IPS DF 19.7 (cell line): ENCODE measurements around the gene RET.

Source experiments
- DNase-seq: peaks from one replicate; pipeline ENCODE4 v3.0.0-alpha.2; 2013; ENCODE audit warnings: low read depth, low spot score

Gene RET

DNA sequence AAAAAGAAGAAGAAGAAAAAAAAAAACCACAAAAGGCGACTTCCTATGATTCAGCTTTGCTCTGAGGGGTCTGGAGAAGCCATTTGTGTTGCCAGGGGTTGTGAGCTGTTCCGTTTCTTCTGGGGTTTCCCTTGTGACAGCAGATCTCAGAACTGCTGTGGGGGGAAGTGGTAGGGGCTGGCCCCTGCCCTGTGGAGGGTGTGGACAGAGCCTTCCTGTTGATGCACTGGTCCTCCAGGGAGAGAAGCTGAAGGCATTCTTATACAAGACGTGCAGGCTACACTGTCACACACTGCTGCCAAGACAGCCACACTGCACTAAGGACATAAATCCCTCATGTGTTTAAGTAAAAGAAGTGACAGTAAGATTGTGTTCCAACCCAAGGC is 44.1 kb downstream of the RET start:
- DNase-seq: no peak

DNA sequence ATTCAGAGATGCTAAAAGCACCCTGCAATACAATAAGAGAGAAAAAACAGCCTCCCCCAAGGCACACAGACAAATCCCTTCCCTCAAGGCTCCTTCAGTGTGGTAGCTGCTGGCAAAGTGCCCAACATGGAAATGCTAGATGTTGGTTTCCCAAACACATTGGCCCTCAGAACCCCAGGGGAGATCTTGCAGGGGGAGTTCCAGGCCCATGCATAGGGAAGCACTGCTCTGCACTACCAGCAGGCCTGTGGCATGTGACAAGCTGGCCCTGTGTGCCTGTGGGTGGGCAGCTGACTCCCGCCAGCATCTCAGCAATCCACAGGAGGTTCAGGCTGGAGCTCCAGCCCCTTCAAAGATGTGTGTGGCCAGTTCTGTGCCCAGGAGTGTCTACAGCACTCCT is 44.6 kb downstream of the RET start:
- DNase-seq: no peak

DNA sequence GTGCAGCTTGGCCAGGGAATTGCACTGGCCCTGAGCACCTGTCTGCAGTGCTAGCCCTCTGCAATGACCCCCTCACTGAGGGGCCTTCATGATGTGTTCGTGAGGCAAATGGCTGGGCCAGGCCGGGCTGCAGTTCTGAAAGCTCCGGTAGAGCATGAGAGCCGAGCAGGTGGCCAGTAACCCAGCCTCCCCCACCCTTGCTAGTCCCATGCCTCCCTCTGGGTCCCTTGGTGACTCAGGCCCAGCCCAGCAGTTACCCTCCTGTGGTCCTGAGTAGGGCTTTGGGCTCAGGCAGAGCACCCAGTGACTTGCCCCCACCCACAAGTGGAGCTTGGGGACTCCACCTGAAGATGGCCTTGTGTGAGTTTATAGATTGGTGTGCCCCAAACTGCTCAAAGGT is 45.2 kb downstream of the RET start:
- no peak for DNase-seq

DNA sequence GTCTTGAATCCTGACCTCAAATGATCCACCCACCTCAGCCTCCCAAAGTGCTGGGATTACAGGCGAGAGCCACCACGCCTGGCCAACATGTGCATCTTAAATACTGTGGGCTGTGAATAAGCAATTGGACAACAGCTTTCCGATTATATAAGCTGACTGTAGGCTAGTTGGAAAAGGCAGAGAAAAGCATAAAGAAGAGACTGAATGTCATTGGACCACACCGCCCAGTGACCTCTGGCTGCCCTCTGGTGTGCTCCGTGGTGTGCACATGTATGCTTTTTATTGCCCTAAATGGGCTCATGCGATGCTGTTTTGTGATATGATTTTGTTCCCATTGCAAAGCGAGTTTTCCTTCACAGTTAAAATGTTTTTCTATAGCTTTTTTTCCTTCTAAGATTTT is 46.0 kb downstream of the RET start:
- no peak for DNase-seq

DNA sequence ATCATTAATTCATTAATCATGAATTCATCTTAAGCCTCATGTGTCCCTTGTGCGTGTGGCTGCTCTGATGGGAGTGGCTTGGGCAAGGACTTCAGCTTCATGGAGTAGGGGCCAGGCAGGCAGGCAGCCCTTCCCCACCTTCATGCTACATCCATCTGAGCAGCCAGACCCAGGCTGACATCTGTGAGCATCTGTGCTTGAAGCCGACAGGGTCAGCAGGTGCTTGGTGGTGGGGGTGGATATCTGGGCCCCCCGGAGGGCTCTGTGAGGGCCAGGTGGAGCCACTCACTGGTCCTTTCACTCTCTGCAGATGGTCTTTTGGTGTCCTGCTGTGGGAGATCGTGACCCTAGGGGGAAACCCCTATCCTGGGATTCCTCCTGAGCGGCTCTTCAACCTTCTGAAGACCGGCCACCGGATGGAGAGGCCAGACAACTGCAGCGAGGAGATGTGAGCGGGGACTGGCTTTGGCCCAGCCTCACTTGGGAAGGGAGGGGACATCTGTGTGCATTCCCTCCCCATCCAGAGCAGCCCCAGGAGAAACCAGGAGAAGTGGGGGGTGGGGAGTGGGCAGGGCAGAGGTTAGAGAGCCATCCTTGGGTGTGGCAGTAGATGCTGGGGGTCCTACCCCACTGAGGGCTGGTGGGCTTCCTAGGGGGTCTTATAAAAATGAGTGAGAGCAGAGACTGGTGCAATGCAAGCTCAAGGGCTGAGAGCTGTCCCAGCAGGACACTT is 46.7 kb downstream of the RET start:
- DNase-seq: no peak

DNA sequence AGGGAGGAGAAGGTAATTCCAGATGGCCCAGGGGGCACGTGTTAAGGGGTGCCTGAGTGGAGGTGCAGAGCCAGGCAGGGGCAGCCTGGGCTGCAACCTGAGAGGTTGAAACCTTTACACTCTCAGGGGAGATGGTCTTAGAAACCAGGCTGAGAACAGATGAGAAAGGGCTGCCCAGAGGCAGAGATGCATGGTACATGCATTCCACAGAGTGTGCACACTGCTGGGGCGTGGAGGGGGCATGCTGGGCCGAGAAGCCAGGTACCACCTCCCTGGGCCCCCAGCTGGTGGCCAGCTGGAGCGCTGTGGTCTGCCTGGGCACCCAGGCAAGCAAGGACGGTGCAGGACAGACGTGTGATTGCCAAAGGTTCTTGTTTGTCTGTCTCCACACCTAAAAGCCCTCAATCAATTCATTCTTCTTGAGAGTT is 47.2 kb downstream of the RET start:
- no peak for DNase-seq

DNA sequence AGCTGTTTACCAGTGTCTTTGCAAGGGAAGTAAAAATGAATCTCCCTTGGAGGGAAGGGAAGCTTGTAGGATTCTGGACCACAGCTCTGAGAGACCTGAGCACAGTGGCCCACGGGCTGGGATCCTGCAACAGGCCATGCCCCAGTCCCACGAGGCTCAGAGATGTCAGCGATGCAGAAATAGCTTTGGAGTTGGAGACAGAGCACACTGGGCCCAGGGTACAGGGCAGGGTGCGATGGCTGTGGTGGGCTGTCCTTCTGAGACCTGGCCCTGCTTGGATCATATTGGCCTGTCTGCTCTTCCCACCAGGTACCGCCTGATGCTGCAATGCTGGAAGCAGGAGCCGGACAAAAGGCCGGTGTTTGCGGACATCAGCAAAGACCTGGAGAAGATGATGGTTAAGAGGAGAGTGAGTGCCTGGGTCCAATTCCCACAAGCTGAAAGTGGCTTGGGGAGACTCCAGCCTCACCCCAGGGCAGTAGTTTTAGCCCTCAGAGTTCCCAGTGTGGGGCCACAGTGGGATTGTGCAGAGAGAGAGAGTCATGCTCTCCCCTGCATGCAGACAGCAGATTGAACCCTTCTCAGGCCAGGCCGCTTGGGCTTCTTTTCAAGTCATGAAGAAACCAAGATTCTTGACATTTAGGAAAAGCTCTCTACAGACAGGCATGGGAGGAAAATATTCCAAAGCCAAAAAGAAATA is 47.9 kb downstream of the RET start:
- DNase-seq: no peak

DNA sequence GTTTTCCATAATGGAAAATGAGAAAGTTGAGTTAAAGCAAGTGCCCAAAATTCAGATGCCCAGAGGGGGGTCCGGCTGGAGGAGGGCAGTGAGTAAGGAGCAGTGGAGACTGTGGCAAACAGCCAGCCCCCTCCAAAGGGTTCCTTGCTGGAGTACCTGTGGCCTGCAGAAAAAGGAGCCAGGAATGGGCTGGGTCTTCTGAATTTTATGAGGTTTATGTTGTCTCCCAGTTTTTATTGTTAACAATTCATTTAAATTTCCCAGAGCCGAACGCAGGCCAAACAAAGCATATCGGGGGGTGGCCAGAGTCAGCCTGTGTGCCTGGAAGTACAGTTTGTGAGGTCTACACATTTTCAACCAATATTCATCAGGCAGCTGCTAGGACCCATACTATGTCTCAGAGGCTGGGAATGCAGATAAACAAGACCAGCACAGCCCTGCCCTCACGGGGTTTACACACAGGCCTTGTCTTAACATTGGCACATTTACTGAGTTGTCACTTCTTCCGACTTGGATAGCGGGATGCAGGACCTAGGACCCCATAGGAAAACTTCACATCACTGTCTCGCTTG is 48.5 kb downstream of the RET start:
- no peak for DNase-seq

DNA sequence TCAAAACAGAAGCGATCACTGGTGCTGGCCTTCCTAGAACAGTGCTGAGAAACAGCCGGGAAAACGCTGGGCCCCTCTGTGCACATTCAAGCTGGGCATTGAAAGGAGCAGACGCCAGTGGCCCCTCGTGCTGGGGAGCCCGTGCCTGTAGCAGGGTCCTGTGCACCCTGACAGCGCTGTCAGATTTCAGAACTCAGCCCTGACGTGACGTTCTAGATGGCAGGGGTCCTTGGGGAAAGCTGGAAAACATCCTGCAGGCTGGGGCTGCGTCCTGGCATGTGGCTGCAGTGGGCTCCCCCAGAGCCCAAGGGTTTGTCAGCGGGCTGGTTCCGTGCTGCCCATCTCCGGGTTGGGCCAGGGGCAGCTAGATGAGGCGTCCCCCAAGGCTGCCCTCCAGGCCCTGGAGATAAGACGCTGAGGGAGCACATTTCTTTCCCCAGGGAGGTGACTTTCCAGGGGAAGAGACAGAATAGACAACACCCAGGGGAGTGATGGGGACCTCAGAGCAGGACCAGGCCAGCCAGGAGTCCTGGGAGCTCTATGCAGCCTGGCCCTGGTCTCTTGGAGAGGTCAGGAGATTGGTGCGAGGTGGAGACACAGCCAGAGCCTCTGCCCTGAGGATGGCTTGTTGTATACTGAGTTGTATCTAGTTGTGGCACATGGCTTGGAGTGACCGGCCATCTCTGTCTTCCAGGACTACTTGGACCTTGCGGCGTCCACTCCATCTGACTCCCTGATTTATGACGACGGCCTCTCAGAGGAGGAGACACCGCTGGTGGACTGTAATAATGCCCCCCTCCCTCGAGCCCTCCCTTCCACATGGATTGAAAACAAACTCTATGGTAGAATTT is 49.2 kb downstream of the RET start:
- no peak for DNase-seq

DNA sequence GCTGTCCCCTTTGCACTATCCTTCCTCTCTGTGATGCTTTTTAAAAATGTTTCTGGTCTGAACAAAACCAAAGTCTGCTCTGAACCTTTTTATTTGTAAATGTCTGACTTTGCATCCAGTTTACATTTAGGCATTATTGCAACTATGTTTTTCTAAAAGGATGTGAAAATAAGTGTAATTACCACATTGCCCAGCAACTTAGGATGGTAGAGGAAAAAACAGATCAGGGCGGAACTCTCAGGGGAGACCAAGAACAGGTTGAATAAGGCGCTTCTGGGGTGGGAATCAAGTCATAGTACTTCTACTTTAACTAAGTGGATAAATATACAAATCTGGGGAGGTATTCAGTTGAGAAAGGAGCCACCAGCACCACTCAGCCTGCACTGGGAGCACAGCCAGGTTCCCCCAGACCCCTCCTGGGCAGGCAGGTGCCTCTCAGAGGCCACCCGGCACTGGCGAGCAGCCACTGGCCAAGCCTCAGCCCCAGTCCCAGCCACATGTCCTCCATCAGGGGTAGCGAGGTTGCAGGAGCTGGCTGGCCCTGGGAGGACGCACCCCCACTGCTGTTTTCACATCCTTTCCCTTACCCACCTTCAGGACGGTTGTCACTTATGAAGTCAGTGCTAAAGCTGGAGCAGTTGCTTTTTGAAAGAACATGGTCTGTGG is 50.0 kb downstream of the RET start:
- no peak for DNase-seq

DNA sequence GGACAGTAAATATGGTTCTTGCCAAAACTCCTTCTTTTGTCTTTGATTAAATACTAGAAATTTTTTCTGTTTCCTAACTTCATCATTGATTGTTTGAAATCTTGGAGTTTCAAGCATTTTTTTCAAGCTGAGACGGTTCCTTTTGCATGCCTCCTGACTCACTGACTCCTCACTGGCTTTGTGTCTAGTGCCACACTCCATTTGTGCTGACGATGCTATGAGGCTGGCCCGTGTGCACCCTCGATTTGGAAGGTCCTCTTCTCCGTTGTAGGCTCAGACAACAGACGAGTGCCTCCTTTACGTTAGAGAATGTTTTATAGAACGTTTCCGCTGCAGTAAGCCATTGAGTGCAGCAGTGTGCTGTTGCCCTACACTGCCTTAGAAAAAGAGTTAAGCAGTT is 50.6 kb downstream of the RET start:
- DNase-seq: no peak

DNA sequence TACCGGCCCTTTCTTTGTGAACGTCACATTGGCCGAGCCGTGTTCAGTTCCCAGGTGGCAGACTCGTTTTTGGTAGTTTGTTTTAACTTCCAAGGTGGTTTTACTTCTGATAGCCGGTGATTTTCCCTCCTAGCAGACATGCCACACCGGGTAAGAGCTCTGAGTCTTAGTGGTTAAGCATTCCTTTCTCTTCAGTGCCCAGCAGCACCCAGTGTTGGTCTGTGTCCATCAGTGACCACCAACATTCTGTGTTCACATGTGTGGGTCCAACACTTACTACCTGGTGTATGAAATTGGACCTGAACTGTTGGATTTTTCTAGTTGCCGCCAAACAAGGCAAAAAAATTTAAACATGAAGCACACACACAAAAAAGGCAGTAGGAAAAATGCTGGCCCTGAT is 51.5 kb downstream of the RET start:
- DNase-seq: no peak

DNA sequence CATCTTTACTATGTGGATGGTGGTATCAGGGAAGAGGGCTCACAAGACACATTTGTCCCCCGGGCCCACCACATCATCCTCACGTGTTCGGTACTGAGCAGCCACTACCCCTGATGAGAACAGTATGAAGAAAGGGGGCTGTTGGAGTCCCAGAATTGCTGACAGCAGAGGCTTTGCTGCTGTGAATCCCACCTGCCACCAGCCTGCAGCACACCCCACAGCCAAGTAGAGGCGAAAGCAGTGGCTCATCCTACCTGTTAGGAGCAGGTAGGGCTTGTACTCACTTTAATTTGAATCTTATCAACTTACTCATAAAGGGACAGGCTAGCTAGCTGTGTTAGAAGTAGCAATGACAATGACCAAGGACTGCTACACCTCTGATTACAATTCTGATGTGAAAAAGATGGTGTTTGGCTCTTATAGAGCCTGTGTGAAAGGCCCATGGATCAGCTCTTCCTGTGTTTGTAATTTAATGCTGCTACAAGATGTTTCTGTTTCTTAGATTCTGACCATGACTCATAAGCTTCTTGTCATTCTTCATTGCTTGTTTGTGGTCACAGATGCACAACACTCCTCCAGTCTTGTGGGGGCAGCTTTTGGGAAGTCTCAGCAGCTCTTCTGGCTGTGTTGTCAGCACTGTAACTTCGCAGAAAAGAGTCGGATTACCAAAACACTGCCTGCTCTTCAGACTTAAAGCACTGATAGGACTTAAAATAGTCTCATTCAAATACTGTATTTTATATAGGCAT is 52.3 kb downstream of the RET start:
- DNase-seq: no peak

DNA sequence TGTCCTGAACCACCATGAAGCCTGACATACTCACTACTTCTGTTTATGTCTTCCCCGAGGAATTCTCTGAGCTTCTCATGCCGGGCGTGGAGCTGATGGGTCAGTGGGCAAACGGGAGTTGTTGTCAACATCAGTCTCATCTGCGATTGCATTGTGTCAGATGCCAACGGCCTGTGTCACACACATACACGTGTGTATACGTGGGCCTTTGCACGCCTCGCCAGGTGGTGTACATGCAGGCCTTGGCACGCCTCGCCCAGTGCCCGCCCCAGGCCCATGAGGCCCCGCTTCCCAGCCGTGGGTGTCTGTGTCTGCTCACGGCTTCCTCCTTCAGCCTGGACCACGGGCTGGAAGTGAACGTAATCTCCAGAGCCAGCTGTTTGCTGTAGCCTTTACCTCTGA is 53.9 kb downstream of the RET start:
- DNase-seq: no peak

DNA sequence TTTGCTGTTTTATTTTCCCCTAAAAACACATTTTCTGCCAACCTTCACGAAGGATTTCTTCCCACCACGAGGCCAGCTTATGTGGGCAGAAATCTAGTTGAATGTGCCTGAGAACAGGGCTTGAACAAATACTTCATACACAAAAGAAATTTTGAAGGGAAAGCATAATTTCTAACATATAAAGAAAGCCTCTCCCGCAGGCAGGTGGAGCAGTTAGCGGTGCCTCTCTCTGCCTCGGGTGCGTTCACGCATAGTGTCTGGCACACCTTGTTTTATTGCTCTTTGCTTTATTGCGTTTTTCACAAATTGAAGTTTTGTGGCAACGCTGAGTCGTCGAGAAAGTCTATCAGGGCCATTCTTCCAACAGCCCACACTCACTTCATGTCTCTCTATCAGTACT is 54.4 kb downstream of the RET start:
- DNase-seq: no peak

DNA sequence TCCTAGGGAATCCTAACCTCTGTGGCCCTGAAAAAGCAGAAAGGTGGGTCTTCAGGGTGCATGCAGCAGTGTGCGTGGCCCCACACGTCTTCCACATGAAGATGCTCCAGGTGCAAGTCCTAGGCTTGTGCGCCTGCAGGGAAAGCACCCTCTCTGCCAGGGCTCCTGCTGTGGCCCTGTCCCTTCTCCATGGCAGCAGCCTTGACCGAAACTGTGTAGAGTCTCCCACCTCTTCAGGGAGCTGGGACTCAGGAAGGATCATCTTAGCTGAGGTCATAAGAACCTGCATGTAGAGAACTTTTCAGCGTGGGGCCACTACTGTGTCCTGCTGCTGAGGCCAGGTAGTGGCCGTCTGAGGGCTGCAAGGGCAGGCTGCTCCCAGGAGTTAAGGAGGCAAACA is 55.0 kb downstream of the RET start:
- DNase-seq: no peak

DNA sequence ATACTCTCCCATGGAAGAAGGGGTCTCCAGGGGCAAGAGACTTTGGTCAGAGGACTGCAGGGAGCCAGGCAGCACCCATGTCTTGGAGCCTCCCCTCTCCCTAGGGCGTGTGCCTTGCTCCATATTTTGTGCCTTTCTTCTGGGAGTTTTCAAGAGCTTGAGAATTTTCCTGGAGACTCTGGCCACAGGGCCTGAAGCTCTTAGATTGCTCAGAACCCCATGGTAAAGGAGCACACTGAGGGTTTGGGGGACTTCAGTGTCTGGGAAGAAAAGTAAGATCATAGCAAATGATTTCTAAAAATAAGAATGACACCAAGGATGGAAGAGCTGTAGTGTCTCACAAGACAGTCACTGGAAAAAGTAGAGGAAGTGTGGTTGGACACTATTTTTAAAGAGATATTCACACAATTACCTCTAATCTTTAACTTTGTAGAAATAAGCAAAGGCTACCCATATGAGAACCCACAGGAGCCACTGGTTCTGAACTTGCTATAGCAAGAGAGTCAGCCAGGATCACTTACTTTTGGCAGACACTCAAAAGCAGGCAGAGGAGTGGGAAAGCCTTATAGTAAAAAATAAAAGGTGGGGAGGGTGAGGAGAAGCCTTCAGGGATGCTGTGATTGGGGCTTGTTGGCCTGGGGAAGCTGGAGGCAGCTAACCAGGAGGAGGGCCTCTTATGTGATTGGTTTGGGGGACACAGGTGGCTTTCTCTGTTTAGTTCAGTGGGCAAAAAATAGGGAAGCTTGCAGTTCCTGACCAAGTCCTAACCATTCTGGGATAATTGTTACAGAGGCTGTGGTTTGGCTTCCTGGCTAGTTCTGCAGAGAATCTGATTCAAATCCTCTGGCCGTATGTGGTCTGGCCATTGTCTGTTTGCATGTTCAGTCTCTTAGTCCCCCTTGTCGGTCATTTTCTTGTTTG is 56.3 kb downstream of the RET start:
- DNase-seq: no peak

DNA sequence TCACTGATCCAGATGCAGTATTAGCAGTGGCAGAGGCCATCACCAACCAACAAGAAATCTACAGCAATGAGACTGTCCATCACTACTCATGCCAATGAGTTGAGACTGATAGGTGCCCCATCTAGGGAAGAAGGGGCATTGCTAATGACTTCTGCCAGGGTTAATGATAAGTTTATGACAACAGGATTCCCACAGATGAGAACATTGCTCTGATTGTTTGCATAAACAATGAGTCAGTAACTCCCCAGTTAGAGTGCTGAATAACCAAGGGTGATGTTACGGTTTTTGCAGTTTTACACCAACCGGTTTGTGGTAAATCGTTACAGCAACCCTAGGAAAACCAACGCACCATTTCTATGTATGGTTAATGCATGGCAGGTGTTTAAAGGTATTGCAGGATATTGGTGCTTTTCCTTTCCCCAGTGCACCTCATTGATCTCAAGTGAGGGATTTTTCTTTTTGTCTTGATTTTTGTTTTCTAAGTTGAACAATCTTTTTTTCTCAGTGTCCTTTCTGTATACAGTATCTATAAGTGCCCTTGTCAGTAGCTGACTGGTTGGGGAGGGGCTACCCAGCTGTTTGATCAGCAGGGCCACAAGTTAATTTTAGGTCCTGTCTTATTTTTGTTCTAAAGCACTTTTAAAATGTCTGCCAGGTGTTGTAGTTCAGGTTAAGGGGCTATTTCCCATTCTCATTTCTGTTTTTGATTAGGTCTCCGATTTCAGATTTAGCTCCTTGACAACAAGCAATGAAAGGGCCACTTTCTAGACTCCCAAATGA is 57.4 kb downstream of the RET start:
- no peak for DNase-seq

DNA sequence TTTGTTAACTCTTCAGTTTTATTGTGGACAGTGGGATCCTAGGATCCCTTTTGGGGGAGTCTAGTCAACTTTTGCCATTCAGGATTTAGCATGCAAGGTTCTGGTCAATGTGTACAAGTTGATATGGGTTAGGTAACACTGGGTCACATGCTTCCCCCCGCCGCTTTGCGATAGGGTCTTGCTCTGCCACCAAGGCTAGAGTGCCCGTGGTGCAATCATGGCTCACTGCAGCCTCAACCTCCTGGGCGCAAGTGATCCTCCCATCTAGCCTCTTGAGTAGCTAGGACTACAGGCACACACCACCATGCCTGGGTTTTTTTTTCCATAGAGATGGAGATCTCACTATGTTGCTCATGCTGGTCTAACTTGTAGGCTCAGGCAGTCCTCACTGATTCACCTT is 58.2 kb downstream of the RET start:
- no peak for DNase-seq
